Measurements from ENCODE around the gene SWI5. TPM values are rescaled to one million over a fixed set of nuclear protein-coding genes. Genes with fewer than 3 reads are reported as not detected.

SWI5 gene
- total RNA-seq, 1 donor from 2014 or later: 16.2 TPM

- Histone ChIP-seq H3K4me3 (peak overlapping the region; percentile 62), H3K36me3 (no peaks in the 10 kb centered on the region), H3K27me3 (ENCODE audit: low read depth) (no peaks in the 10 kb centered on the region), H3K9me3 (replicated peaks) (no peaks in the 10 kb centered on the region), H3K4me1 (peaks cover 29% of the 10 kb centered on the region), H3K27ac (replicated peaks) (peak overlapping the region; percentile 79)
- no peak for TF ChIP-seq CTCF (IDR thresholded peaks at IDR 0.05; ENCODE audit: borderline replicate concordance)
- DNase-seq: peak; percentile 88
- intact Hi-C loops (cut with micrococcal nuclease): no loop called here
Measured at GRCh38 chr9:128244837-128245231, 31.2 kb upstream of the SWI5 start.

- H3K27ac ChIP-seq (replicated peaks): peak overlapping the region; percentile 79
- peaks cover 37% of the 10 kb centered on the region for H3K4me1 ChIP-seq
- no peaks in the 10 kb centered on the region for H3K9me3 ChIP-seq (replicated peaks)
- intact Hi-C loops (cut with micrococcal nuclease): no loop called here
- peak overlapping the region; percentile 62 for H3K4me3 ChIP-seq
- TF ChIP-seq CTCF (IDR thresholded peaks at IDR 0.05; ENCODE audit: borderline replicate concordance): no peak
- peak; percentile 53 for DNase-seq
- H3K36me3 ChIP-seq: no peaks in the 10 kb centered on the region
- peaks cover 5% of the 10 kb centered on the region for H3K27me3 ChIP-seq (ENCODE audit: low read depth)
Measured at GRCh38 chr9:128245421-128246151, 30.5 kb upstream of the SWI5 start.

- Histone ChIP-seq H3K27me3 (ENCODE audit: low read depth) (peaks cover 14% of the 10 kb centered on the region), H3K4me3 (no peak overlapping the region), H3K36me3 (no peaks in the 10 kb centered on the region), H3K9me3 (replicated peaks) (no peaks in the 10 kb centered on the region), H3K4me1 (peaks cover 46% of the 10 kb centered on the region), H3K27ac (replicated peaks) (peak overlapping the region; percentile 79)
- intact Hi-C loops (cut with micrococcal nuclease): no loop called here
- no peak for DNase-seq
- TF ChIP-seq CTCF (IDR thresholded peaks at IDR 0.05; ENCODE audit: borderline replicate concordance): no peak
Measured at GRCh38 chr9:128246471-128246870, 29.6 kb upstream of the SWI5 start.

- Histone ChIP-seq H3K36me3 (no peaks in the 10 kb centered on the region), H3K4me3 (no peak overlapping the region), H3K27me3 (ENCODE audit: low read depth) (peaks cover 23% of the 10 kb centered on the region), H3K9me3 (replicated peaks) (no peaks in the 10 kb centered on the region), H3K4me1 (peaks cover 50% of the 10 kb centered on the region), H3K27ac (replicated peaks) (no peak overlapping the region)
- TF ChIP-seq CTCF (IDR thresholded peaks at IDR 0.05; ENCODE audit: borderline replicate concordance): no peak
- intact Hi-C loops (cut with micrococcal nuclease): no loop called here
- no peak for DNase-seq
Measured at GRCh38 chr9:128247226-128247803, 28.8 kb upstream of the SWI5 start.

GRCh38 chr9:128249558-128249907, 26.5 kb upstream of the SWI5 start:
- H3K4me1 ChIP-seq: peaks cover 42% of the 10 kb centered on the region

More at GRCh38 chr9:128249558-128249907, 26.5 kb upstream of the SWI5 start:
- Histone ChIP-seq H3K36me3 (no peaks in the 10 kb centered on the region), H3K27me3 (ENCODE audit: low read depth) (peaks cover 30% of the 10 kb centered on the region), H3K9me3 (replicated peaks) (no peaks in the 10 kb centered on the region), H3K27ac (replicated peaks) (no peak overlapping the region), H3K4me3 (no peak overlapping the region)
- TF ChIP-seq CTCF (IDR thresholded peaks at IDR 0.05; ENCODE audit: borderline replicate concordance): no peak
- DNase-seq: no peak
- intact Hi-C loops (cut with micrococcal nuclease): no loop called here
